ENCODE results near the gene ARID3A.

The ARID3A gene

GRCh38 chr19:990119-990571 is 64.3 kb downstream of the ARID3A start:
- DNase-seq, result no peak

- no peak for DNase-seq
These were observed 64.9 kb downstream of the ARID3A start for GRCh38 chr19:990746-991145.

- DNase-seq, result no peak
These were observed 65.5 kb downstream of the ARID3A start for GRCh38 chr19:991174-991931.

GRCh38 chr19:991932-992669 is 66.3 kb downstream of the ARID3A start:
- no peak for DNase-seq

- no peak for DNase-seq
These were observed 66.8 kb downstream of the ARID3A start for GRCh38 chr19:992670-993055.

- no peak for DNase-seq
These were observed 67.6 kb downstream of the ARID3A start for GRCh38 chr19:993361-993830.

GRCh38 chr19:993831-994393 is 68.1 kb downstream of the ARID3A start:
- DNase-seq, result no peak

GRCh38 chr19:994516-994915 is 68.7 kb downstream of the ARID3A start:
- DNase-seq, result no peak

GRCh38 chr19:995051-995827 is 69.4 kb downstream of the ARID3A start:
- peak; percentile 76 for DNase-seq

GRCh38 chr19:996051-996838 is 70.4 kb downstream of the ARID3A start:
- DNase-seq, result peak; percentile 77

- no peak for DNase-seq
These were observed 72.2 kb downstream of the ARID3A start for GRCh38 chr19:998064-998463.

- no peak for DNase-seq
These were observed 73.5 kb downstream of the ARID3A start for GRCh38 chr19:999379-999719.

- DNase-seq, result no peak
These were observed 74.3 kb downstream of the ARID3A start, which contains the start of gene GRIN3B for GRCh38 chr19:1000095-1000494. TSS of gene GRIN3B (plus strand) at chr19:1000419. CDS start at chr19:1000438, 19 bp downstream.

GRCh38 chr19:1000591-1001537 is 75.0 kb downstream of the ARID3A start:
- no peak for DNase-seq

GRCh38 chr19:1001538-1002166 is 75.8 kb downstream of the ARID3A start:
- DNase-seq, result no peak

GRCh38 chr19:1002600-1002999 is 76.8 kb downstream of the ARID3A start:
- DNase-seq, result no peak

- no peak for DNase-seq
These were observed 77.4 kb downstream of the ARID3A start for GRCh38 chr19:1003283-1003682.

- DNase-seq, result no peak
These were observed 78.5 kb downstream of the ARID3A start for GRCh38 chr19:1004204-1004802.

- DNase-seq, result no peak
These were observed 79.2 kb downstream of the ARID3A start for GRCh38 chr19:1004803-1005664.

Measured in NCI-H1105 (cell line).